Mucosa of rectum (tissue), 2 donors: ENCODE data around the gene MARK2.
A peak's percentile ranks its signal among the peaks of the same experiment; 100 is the strongest.

Source experiments
- H3K27ac ChIP-seq, 2 donors: one replicate each; pipeline ENCODE4 v1.7.0; 2013; ENCODE audit warnings: inconsistent platforms in 2 of 2, low read depth in 2 of 2, low read length in 2 of 2
- H3K27me3 ChIP-seq, 2 donors: one replicate each; pipeline ENCODE4 v1.7.0; 2013; ENCODE audit warnings: low read length in 2 of 2; ENCODE audit not compliant: control insufficient read depth in 2 of 2, insufficient read depth in 2 of 2
- H3K36me3 ChIP-seq, 2 donors: one replicate each; pipeline ENCODE4 v1.7.0; 2013; ENCODE audit warnings: low read length in 2 of 2; ENCODE audit not compliant: control insufficient read depth in 2 of 2, insufficient read depth in 2 of 2
- H3K4me1 ChIP-seq, 2 donors: one replicate each; pipeline ENCODE4 v1.7.0; 2013; ENCODE audit warnings: low read length in 2 of 2, mild to moderate bottlenecking in 1 of 2; ENCODE audit not compliant: control insufficient read depth in 2 of 2, insufficient read depth in 2 of 2
- H3K4me3 ChIP-seq, 2 donors: one replicate each; pipeline ENCODE4 v1.7.0; 2013; ENCODE audit warnings: low read length in 2 of 2
- H3K9ac ChIP-seq, 2 donors: one replicate each; pipeline ENCODE4 v1.7.0; 2013; ENCODE audit warnings: low read length in 2 of 2, low read depth in 1 of 2, mild to moderate bottlenecking in 1 of 2
- H3K9me3 ChIP-seq, 2 donors: one replicate each; pipeline ENCODE4 v1.7.0; 2013; ENCODE audit warnings: low read length in 2 of 2; ENCODE audit not compliant: control insufficient read depth in 2 of 2
- donor health status: healthy.
- donor health status: Normal muscosa, but diverticular disease.

Gene MARK2

GRCh38 chr11:63867511-63867910 lies 28.6 kb downstream of the MARK2 start:
- no peak overlapping the region for H3K9ac ChIP-seq
- no peaks in the 10 kb centered on the region for H3K9me3 ChIP-seq
- H3K27me3 ChIP-seq: no peaks in the 10 kb centered on the region
- H3K27ac ChIP-seq: peak overlapping the region in 1 of 2 donors; percentile 3
- H3K4me1 ChIP-seq: peaks cover 67 to 75% of the 10 kb centered on the region in 2 donors
- H3K4me3 ChIP-seq: no peak overlapping the region
- H3K36me3 ChIP-seq: peaks cover 0 to 6% of the 10 kb centered on the region in 2 donors

GRCh38 chr11:63868399-63869064 lies 29.6 kb downstream of the MARK2 start:
- H3K9me3 ChIP-seq: no peaks in the 10 kb centered on the region
- peak overlapping the region in 1 of 2 donors; percentile 15 for H3K4me3 ChIP-seq
- no peaks in the 10 kb centered on the region for H3K27me3 ChIP-seq
- H3K9ac ChIP-seq: peak overlapping the region in 1 of 2 donors; percentile 0
- H3K4me1 ChIP-seq: peaks cover 72 to 78% of the 10 kb centered on the region in 2 donors
- peak overlapping the region; percentile 69 to 88 for H3K27ac ChIP-seq
- H3K36me3 ChIP-seq: peaks cover 0 to 6% of the 10 kb centered on the region in 2 donors

DNA sequence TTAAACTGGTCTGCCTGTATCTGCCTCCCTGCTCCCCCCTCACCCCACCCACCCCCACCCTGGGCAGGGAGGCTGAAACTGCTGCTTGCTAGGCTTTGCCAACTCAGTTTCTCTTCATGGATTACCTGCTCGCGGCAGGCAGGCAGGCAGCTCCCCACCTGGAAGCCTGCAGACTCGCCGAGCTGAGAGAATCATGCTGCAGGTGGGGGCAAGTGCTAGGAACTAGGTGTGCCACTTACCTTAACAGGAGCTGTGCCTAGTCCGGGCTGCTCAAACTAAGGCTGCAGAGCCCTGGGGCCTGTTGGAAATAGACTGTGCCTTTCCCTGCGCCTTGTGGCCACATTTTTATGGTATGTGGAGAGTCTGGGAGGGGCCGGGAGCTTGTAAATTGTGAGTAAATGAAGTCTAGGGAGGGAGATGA lies 30.3 kb downstream of the MARK2 start:
- H3K27ac ChIP-seq: peak overlapping the region; percentile 69 to 88
- no peaks in the 10 kb centered on the region for H3K9me3 ChIP-seq
- H3K9ac ChIP-seq: peak overlapping the region; percentile 36
- H3K4me3 ChIP-seq: peak overlapping the region in 1 of 2 donors; percentile 13
- H3K36me3 ChIP-seq: peaks cover 0 to 8% of the 10 kb centered on the region in 2 donors
- no peaks in the 10 kb centered on the region for H3K27me3 ChIP-seq
- H3K4me1 ChIP-seq: peaks cover 75 to 79% of the 10 kb centered on the region in 2 donors

GRCh38 chr11:63869683-63870082 lies 30.8 kb downstream of the MARK2 start:
- peaks cover 79% of the 10 kb centered on the region in 2 donors for H3K4me1 ChIP-seq
- H3K27ac ChIP-seq: peak overlapping the region; percentile 69 to 88
- peak overlapping the region; percentile 36 for H3K9ac ChIP-seq
- no peaks in the 10 kb centered on the region for H3K9me3 ChIP-seq
- H3K36me3 ChIP-seq: peaks cover 0 to 8% of the 10 kb centered on the region in 2 donors
- peak overlapping the region in 1 of 2 donors; percentile 13 for H3K4me3 ChIP-seq
- H3K27me3 ChIP-seq: no peaks in the 10 kb centered on the region

- no peaks in the 10 kb centered on the region for H3K9me3 ChIP-seq
- H3K4me1 ChIP-seq: peaks cover 73 to 75% of the 10 kb centered on the region in 2 donors
- peak overlapping the region; percentile 69 to 88 for H3K27ac ChIP-seq
- peaks cover 0 to 8% of the 10 kb centered on the region in 2 donors for H3K36me3 ChIP-seq
- no peaks in the 10 kb centered on the region for H3K27me3 ChIP-seq
- peak overlapping the region; percentile 13 to 41 for H3K9ac ChIP-seq
- peak overlapping the region in 1 of 2 donors; percentile 13 for H3K4me3 ChIP-seq
Measured at GRCh38 chr11:63870351-63871140, 31.6 kb downstream of the MARK2 start.

DNA sequence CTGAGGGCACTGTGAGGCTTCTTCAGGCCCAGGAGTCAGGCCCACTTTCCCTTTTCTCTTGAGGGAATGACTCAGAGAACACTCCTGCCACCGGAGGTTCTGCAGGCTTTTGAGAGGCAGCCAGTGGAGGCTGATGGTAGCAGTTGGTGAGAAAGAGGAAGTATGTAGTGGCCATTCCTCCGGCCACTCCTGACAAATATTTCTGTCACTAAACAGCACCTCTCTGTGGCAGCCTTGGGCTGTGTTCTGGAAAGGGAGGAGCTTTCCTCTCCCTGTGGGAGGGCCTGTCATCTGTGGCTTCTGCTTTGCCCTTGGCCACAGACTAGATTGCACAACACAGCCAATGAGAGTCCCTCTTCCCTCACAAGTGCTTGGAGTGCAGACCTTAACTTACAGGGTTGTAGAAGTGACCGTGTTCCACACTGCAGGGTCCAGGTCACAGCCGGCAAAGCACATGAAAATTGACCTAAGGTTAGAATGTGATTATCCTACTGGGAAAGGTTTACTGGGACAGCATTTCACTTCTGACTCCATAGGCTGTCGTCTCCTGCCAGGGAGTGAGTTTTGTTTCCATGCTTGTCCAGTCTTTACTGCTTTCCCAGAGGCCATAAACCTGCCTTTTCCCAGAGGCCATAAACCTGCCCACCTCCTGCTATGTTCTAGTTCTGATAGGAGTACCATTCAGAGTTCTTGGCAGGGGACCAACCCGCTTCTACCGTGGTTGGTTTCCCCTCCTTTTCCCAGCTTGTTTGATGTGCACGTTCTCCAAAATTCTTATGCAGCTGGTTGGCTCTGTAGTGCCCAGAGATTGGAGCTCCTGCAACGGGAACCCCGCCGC lies 33.3 kb downstream of the MARK2 start:
- Histone ChIP-seq H3K27me3 (no peaks in the 10 kb centered on the region), H3K4me1 (peaks cover 57 to 59% of the 10 kb centered on the region in 2 donors), H3K9ac (peak overlapping the region; percentile 7 to 37), H3K9me3 (no peaks in the 10 kb centered on the region), H3K4me3 (peak overlapping the region; percentile 48 to 50), H3K27ac (peak overlapping the region; percentile 67 to 81), H3K36me3 (peaks cover 5 to 7% of the 10 kb centered on the region in 2 donors)

DNA sequence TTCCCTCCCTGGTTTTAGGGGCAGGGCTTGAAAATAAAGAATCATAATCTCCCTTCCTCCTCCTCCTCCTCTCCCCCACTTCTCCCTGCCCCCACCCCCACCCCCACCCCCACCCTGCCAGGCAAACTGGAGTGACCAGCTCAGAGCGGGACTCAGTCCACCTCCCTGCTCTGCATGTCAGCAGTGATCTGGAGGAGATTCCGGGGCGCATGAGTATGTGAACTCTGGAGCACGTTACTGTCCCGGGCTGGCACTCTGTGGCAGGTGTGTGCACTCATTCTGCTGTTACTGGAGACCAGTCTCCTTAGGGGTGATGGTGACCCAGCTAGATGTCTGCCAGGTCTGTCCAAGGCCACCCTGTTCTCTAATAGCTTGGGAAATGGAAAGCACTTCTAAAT lies 33.9 kb downstream of the MARK2 start:
- H3K27me3 ChIP-seq: no peaks in the 10 kb centered on the region
- H3K36me3 ChIP-seq: peaks cover 5% of the 10 kb centered on the region in 2 donors
- no peak overlapping the region for H3K9ac ChIP-seq
- H3K4me3 ChIP-seq: peak overlapping the region in 1 of 2 donors; percentile 48
- peaks cover 54 to 55% of the 10 kb centered on the region in 2 donors for H3K4me1 ChIP-seq
- no peaks in the 10 kb centered on the region for H3K9me3 ChIP-seq
- peak overlapping the region; percentile 67 to 81 for H3K27ac ChIP-seq

DNA sequence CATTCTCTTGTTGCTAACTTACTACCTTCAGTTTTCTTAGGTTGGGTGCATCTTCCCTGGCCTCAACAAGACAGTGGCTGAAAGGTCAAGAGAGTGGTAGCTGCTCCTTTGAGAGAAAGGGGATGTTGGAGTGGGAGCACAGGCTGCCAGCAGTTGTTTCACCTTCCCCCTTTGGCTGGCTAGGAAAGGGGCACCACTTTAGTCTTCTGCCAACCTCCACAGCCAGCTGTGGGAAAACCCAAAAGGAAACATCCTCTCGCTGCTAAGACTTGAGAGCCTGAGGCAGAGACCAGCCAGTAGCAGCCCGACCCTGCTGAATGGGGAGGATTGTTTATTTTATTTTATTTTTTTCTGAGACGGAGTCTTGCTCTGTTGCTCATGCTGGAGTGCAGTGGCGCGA lies 34.4 kb downstream of the MARK2 start:
- H3K27ac ChIP-seq: peak overlapping the region; percentile 5 to 39
- H3K9ac ChIP-seq: no peak overlapping the region
- no peaks in the 10 kb centered on the region for H3K27me3 ChIP-seq
- H3K36me3 ChIP-seq: peaks cover 5% of the 10 kb centered on the region in 2 donors
- no peak overlapping the region for H3K4me3 ChIP-seq
- H3K9me3 ChIP-seq: no peaks in the 10 kb centered on the region
- peaks cover 49 to 52% of the 10 kb centered on the region in 2 donors for H3K4me1 ChIP-seq

DNA sequence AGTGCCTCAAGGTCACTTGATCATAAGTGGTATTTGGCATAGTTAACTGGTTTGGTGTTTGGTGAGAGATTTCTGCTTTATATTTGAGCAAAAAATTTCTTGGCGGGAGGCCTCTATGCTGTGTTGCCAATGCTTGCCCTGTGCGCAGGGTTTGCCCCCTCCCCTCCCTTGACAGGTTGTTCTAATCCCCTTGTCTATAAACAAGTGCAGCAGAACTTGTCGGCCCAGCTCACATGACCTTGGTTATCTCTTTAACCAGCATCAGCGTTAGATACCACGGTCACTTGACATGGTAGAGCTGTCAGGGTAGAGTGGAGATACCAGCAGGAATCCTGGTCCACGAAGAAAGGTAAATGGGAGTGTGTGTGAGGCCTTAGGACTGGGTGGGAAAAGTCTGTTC lies 35.6 kb downstream of the MARK2 start:
- Histone ChIP-seq H3K4me3 (no peak overlapping the region), H3K9ac (no peak overlapping the region), H3K27ac (no peak overlapping the region), H3K9me3 (no peaks in the 10 kb centered on the region), H3K4me1 (peaks cover 41 to 45% of the 10 kb centered on the region in 2 donors), H3K27me3 (no peaks in the 10 kb centered on the region), H3K36me3 (peaks cover 5% of the 10 kb centered on the region in 2 donors)
